DOHH2 (cell line): ENCODE measurements around the gene UNC5C.

Source experiments
- H3F3A ChIP-seq: fragments of 200-600 bp; sonication (generic), shearing (Covaris generic); 2 replicates; pipeline ENCODE4 v1.6.0; 2016; ENCODE audit warnings: antibody characterized with exemption, mild to moderate bottlenecking; ENCODE audit not compliant: control insufficient read depth, insufficient read depth
- H3K27ac ChIP-seq: fragments of 200-600 bp; sonication (generic); 2 replicates; pipeline ENCODE4 v1.5.1; 2014; ENCODE audit warnings: low read depth, mild to moderate bottlenecking, low read length, moderate library complexity
- H3K27me3 ChIP-seq: fragments of 200-600 bp; sonication (generic); 2 replicates; pipeline ENCODE4 v1.6.1; 2014; ENCODE audit warnings: mild to moderate bottlenecking, low read length, mixed read lengths; ENCODE audit not compliant: control insufficient read depth
- H3K36me3 ChIP-seq: fragments of 200-600 bp; sonication (generic); 2 replicates; pipeline ENCODE4 v1.6.1; 2014; ENCODE audit warnings: mild to moderate bottlenecking, low read length, moderate library complexity, mixed read lengths; ENCODE audit not compliant: control insufficient read depth
- H3K4me1 ChIP-seq: fragments of 200-600 bp; sonication (generic); 2 replicates; pipeline ENCODE4 v1.6.1; 2014; ENCODE audit warnings: mild to moderate bottlenecking, low read length, mixed read lengths; ENCODE audit not compliant: control insufficient read depth
- H3K4me2 ChIP-seq: fragments of 200-600 bp; sonication (generic); 2 replicates; pipeline ENCODE4 v1.6.0; 2014; ENCODE audit warnings: mild to moderate bottlenecking, low read length, moderate library complexity
- H3K4me3 ChIP-seq: fragments of 200-600 bp; sonication (generic); 2 replicates; pipeline ENCODE4 v1.5.1; 2014; ENCODE audit warnings: mild to moderate bottlenecking, low read length, mixed read lengths
- H3K79me2 ChIP-seq: fragments of 200-600 bp; sonication (generic); 2 replicates; pipeline ENCODE4 v1.6.1; 2014; ENCODE audit warnings: mild to moderate bottlenecking, low read length, mixed read lengths; ENCODE audit not compliant: control insufficient read depth
- H3K9me2 ChIP-seq: fragments of 200-600 bp; sonication (generic); replicated peaks from 2 replicates; pipeline ENCODE4 v1.6.1; 2014; ENCODE audit warnings: mild to moderate bottlenecking, low read length, mixed read lengths; ENCODE audit not compliant: control insufficient read depth
- H3K9me3 ChIP-seq: fragments of 200-600 bp; sonication (generic); 2 replicates; pipeline ENCODE4 v1.6.1; 2014; ENCODE audit warnings: antibody characterized with exemption, low read length, mixed read lengths; ENCODE audit not compliant: control insufficient read depth, insufficient read depth
- H4K20me1 ChIP-seq: fragments of 200-600 bp; sonication (generic); 2 replicates; pipeline ENCODE4 v1.6.0; 2014; ENCODE audit warnings: low read depth, mild to moderate bottlenecking, antibody characterized with exemption, low read length, moderate library complexity; ENCODE audit not compliant: control insufficient read depth, insufficient read depth
- CTCF ChIP-seq: fragments of 200-600 bp; sonication (generic); IDR thresholded peaks from one replicate; pipeline ENCODE4 v1.5.1; 2014; ENCODE audit warnings: antibody characterized with exemption, mild to moderate bottlenecking, low read depth, low read length; ENCODE audit not compliant: poor library complexity, severe bottlenecking
- EZH2phosphoT487 ChIP-seq: fragments of 200-600 bp; sonication (generic); IDR thresholded peaks from 2 replicates; pipeline ENCODE4 v1.6.1; 2017; ENCODE audit warnings: borderline replicate concordance, mild to moderate bottlenecking, antibody characterized with exemption, low read length, moderate library complexity, mixed read lengths

UNC5C gene

GRCh38 chr4:95428291-95429070, 120.3 kb downstream of the UNC5C start:
- H3K27ac ChIP-seq: no peak overlapping the region
- no peaks in the 10 kb centered on the region for H4K20me1 ChIP-seq
- H3K36me3 ChIP-seq: no peaks in the 10 kb centered on the region
- TF ChIP-seq EZH2phosphoT487 (no peak), CTCF (no peak)
- no peaks in the 10 kb centered on the region for H3F3A ChIP-seq
- no peak overlapping the region for H3K4me2 ChIP-seq
- no peaks in the 10 kb centered on the region for H3K4me1 ChIP-seq
- H3K4me3 ChIP-seq: no peak overlapping the region
- H3K79me2 ChIP-seq: no peaks in the 10 kb centered on the region
- no peaks in the 10 kb centered on the region for H3K27me3 ChIP-seq
- H3K9me3 ChIP-seq: no peaks in the 10 kb centered on the region
- no peaks in the 10 kb centered on the region for H3K9me2 ChIP-seq

GRCh38 chr4:95426455-95426854, 122.3 kb downstream of the UNC5C start:
- Histone ChIP-seq H3K4me1 (no peaks in the 10 kb centered on the region), H3K4me2 (no peak overlapping the region), H3K79me2 (no peaks in the 10 kb centered on the region), H4K20me1 (no peaks in the 10 kb centered on the region), H3K4me3 (no peak overlapping the region), H3K27ac (no peak overlapping the region), H3K9me3 (no peaks in the 10 kb centered on the region), H3F3A (no peaks in the 10 kb centered on the region), H3K27me3 (no peaks in the 10 kb centered on the region), H3K9me2 (no peaks in the 10 kb centered on the region), H3K36me3 (no peaks in the 10 kb centered on the region)
- TF ChIP-seq EZH2phosphoT487 (no peak), CTCF (no peak)

- Histone ChIP-seq H4K20me1 (no peaks in the 10 kb centered on the region), H3K9me2 (no peaks in the 10 kb centered on the region; the same call in 1 of the 2 replicates), H3K4me2 (no peak overlapping the region)
Measured at GRCh38 chr4:95422436-95422835, 126.3 kb downstream of the UNC5C start.

More at GRCh38 chr4:95422436-95422835, 126.3 kb downstream of the UNC5C start:
- Histone ChIP-seq H3K9me3 (no peaks in the 10 kb centered on the region), H3F3A (no peaks in the 10 kb centered on the region), H3K27me3 (no peaks in the 10 kb centered on the region), H3K4me1 (no peaks in the 10 kb centered on the region), H3K27ac (no peak overlapping the region), H3K36me3 (no peaks in the 10 kb centered on the region), H3K79me2 (no peaks in the 10 kb centered on the region), H3K4me3 (no peak overlapping the region)
- TF ChIP-seq EZH2phosphoT487 (no peak), CTCF (no peak)
